Measurements from ENCODE around the gene HMCES.
A peak's percentile ranks its signal among the peaks of the same experiment; 100 is the strongest.

Gene HMCES

DNA sequence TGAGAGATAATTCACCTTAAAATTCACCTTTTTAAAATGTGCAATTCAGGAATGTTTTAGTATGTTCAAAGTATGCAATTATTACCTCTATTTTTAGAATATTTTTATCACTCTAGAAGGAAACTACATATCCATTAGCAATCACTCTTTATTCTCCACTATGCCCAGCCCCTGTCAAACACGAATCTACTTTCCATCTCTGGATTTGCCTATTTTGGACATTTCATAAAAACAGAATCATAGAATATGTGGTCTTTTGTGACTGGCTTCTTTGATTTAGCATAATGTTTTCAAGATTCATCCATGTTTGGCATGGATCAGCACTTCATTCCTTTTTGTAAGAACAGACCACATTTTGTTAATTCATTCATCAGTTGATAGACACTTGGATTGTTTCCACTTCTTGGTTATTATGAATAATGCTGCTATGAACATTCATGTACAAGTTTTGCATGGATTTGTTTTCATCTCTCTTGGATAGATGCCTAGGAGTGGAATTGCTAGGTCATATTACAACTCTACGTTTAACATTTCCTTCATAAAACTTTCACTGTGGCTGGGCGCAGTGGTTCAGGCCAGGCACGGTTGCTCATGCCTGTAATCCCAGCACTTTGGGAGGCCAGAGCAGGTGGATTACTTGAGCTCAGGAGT, 12.7 kb downstream of the HMCES start:
- no peak for DNase-seq (ENCODE audit: low spot score)
- TF ChIP-seq, protein P1, sequence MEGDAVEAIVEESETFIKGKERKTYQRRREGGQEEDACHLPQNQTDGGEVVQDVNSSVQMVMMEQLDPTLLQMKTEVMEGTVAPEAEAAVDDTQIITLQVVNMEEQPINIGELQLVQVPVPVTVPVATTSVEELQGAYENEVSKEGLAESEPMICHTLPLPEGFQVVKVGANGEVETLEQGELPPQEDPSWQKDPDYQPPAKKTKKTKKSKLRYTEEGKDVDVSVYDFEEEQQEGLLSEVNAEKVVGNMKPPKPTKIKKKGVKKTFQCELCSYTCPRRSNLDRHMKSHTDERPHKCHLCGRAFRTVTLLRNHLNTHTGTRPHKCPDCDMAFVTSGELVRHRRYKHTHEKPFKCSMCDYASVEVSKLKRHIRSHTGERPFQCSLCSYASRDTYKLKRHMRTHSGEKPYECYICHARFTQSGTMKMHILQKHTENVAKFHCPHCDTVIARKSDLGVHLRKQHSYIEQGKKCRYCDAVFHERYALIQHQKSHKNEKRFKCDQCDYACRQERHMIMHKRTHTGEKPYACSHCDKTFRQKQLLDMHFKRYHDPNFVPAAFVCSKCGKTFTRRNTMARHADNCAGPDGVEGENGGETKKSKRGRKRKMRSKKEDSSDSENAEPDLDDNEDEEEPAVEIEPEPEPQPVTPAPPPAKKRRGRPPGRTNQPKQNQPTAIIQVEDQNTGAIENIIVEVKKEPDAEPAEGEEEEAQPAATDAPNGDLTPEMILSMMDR (IDR thresholded peaks at IDR 0.05; ENCODE audit: extremely low read depth, insufficient read depth, missing control alignments), result no peak
- in situ Hi-C loops (cut with MboI; ENCODE audit: low pct_unique_long_range_greater_than_20kb, low sequenced_read_pairs, unreplicated experiment), result no loop called here

DNA sequence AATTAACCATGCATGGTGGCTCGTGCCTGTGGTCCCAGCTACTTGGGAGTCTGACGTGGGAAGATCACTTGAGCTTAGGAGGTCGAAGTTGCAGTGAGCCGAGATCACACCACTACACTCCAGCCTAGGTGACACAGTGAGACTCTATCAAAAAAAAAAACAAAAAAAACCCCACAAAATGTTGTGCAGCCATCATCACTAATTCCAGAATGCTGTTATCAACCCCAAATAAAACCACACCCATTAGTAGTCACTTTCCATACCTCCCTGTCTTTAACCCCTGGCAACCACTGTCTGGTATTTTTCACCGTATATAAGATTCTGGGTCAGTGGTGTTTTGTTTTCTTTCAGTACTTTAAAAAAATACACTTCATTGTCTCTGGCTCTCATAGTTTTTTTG, 16.6 kb downstream of the HMCES start:
- in situ Hi-C loops (cut with MboI; ENCODE audit: low pct_unique_long_range_greater_than_20kb, low sequenced_read_pairs, unreplicated experiment), result no loop called here
- no peak for DNase-seq (ENCODE audit: low spot score)
- TF ChIP-seq, protein P1 (IDR thresholded peaks at IDR 0.05; ENCODE audit: extremely low read depth, insufficient read depth, missing control alignments), result no peak

DNA sequence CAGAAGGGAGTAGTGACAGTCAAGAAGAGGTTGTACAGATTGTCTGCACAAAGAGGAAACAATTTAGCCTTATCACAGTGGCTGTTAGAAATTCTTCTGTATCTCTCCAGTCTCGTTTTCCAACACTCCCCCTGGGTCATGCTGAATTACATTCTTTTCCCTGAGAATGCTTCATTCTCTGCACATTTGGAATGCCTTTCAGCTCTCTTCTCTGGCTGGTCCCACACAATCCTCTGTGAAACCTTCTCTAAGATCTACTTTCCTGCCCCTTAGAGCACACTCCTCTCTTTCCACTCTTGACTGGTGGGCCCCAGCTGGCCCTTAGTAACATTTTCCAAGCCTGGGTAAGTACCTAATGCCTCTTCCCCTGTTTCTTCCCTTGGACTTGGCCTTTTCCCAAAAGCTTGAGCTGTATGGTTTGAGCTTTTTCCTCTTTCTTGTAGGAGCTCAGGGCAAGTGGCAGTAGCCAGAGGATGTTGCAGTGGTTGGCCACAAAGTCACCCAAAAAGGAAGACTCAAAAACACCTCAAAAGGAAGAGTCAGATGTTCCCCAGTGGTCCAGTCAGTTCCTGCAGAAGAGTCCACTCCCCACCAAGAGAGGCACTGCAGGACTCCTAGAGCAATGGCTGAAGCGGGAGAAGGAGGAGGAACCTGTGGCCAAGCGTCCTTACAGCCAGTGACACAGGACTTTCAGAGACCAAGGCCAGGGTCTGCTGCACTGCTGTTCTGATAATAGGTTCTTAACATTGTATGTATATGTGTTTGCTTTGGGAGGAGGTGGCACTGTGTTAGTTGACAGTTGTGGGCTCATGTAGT, 25.7 kb downstream of the HMCES start:
- in situ Hi-C loops (cut with MboI; ENCODE audit: low pct_unique_long_range_greater_than_20kb, low sequenced_read_pairs, unreplicated experiment), result no loop called here
- TF ChIP-seq, protein P1 (IDR thresholded peaks at IDR 0.05; ENCODE audit: extremely low read depth, insufficient read depth, missing control alignments), result no peak
- DNase-seq (ENCODE audit: low spot score), result no peak

DNA sequence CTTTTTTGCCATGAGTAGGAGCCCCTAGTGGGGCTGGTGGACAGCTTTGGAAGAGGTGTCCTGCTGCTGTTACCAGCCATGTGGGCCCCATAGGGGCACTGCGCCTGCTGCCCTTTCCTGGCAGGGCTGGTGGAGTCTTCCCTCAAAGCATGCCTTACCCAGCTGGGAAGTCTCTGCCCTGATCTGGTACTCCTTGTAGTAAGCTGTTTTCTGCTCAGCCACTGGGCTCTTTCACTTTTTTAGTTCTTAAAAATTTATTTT, 26.2 kb downstream of the HMCES start:
- DNase-seq (ENCODE audit: low spot score), result no peak
- in situ Hi-C loops (cut with MboI; ENCODE audit: low pct_unique_long_range_greater_than_20kb, low sequenced_read_pairs, unreplicated experiment), result no loop called here
- TF ChIP-seq, protein P1 (IDR thresholded peaks at IDR 0.05; ENCODE audit: extremely low read depth, insufficient read depth, missing control alignments), result no peak

DNA sequence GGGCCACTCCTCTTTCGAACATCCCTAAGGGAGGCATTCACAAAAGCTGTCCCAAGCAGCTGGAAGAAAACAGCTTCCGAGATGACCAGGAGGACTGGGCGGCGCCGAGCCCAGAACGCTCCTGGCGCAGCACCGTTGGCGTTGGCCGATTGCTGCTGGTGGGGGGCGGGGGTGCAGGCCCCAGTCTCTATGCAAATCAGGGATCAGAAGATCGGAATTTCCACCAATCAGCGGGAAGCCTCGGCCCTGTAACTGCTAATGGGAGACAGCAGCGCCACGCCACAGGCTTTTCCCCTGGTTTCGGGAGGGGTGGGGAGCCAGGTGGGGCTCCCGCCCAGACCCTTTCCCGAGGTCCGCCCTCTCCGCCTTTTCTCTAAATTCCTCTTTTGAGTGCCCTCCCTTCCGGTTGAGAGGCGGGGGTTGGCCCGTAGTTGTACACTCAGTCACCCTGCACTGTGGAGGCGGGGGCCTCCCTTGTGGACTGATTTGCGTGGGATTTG, 27.0 kb downstream of the HMCES start:
- TF ChIP-seq, protein P1 (IDR thresholded peaks at IDR 0.05; ENCODE audit: extremely low read depth, insufficient read depth, missing control alignments), result no peak
- DNase-seq (ENCODE audit: low spot score), result peak; percentile 49
- in situ Hi-C loops (cut with MboI; ENCODE audit: low pct_unique_long_range_greater_than_20kb, low sequenced_read_pairs, unreplicated experiment), result no loop called here

DNA sequence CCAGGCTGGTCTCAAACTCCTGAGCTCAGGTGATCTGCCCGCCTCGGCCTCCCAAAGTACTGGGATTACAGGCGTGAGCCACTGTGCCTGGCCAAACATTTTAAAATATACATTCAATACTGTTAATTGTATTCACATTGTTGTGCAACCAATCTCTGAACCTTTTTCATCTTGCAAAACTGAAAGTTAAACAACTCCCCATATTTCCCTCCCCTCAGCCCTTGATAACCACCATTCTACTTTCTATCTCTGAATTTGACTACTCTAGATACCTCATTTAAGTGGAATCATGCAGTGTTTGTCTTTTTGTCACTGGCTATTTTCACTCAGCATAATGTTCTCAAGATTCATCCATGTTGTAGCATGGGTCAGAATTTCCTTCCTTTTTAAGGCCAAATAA, 30.0 kb downstream of the HMCES start:
- in situ Hi-C loops (cut with MboI; ENCODE audit: low pct_unique_long_range_greater_than_20kb, low sequenced_read_pairs, unreplicated experiment), result no loop called here
- peak; percentile 37 for DNase-seq (ENCODE audit: low spot score)
- TF ChIP-seq, protein P1 (IDR thresholded peaks at IDR 0.05; ENCODE audit: extremely low read depth, insufficient read depth, missing control alignments), result no peak
